GM21526 (cell line): ENCODE data around the gene SUMF2.
A peak's percentile ranks its signal among the peaks of the same experiment; 100 is the strongest.
"Not testable (repeated sequence)": the region's sequence is repeated elsewhere in the genome, so short reads cannot be mapped to it uniquely, and the experiment has no call there.

Experiments used
- ATAC-seq: cut with Tn5 transposase; IDR thresholded peaks from one replicate; pipeline ENCODE4 v1.9.1; 2021; ENCODE audit warnings: moderate library complexity; ENCODE audit not compliant: unreplicated experiment, low FRiP score

Gene SUMF2

DNA sequence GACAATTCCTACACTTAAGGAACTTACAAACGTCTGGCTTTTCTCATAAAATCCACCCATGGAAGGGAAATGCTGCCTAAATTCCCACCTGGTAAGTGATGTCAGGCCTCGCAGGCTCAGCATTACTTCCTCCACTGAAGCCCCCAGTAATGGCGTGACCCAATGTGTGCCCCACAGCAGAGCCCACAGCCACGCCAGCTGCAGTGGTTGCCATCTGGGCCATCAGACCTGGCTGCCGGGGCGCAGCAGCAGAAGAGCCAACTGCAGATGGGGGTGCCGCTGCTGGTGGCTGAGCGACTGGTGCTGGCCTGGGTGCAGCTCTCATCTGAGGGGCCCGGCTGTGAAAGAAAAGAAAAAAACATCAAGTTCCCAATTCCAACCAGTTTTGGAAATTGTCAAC, 40.1 kb downstream of the SUMF2 start:
- ATAC-seq: not testable (repeated sequence)

DNA sequence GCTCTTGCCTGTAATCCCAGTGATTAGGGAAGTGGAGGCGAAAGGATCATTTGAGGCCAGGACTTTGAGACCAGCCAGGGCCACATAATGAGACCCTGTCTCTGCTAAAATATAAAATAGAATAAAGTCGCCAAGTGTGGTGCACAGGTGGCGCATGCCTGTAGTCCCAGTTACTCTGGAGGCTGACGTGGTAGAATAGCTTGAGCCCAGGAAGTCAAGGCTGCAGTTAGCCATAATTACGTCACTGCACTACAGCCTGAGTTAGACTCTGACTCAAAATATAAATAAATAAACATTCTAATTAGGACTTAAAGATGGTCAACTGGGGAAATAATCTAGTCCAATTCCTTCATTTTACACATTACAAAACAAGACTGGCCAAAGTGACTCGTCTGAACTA, 41.4 kb downstream of the SUMF2 start:
- ATAC-seq: no peak

DNA sequence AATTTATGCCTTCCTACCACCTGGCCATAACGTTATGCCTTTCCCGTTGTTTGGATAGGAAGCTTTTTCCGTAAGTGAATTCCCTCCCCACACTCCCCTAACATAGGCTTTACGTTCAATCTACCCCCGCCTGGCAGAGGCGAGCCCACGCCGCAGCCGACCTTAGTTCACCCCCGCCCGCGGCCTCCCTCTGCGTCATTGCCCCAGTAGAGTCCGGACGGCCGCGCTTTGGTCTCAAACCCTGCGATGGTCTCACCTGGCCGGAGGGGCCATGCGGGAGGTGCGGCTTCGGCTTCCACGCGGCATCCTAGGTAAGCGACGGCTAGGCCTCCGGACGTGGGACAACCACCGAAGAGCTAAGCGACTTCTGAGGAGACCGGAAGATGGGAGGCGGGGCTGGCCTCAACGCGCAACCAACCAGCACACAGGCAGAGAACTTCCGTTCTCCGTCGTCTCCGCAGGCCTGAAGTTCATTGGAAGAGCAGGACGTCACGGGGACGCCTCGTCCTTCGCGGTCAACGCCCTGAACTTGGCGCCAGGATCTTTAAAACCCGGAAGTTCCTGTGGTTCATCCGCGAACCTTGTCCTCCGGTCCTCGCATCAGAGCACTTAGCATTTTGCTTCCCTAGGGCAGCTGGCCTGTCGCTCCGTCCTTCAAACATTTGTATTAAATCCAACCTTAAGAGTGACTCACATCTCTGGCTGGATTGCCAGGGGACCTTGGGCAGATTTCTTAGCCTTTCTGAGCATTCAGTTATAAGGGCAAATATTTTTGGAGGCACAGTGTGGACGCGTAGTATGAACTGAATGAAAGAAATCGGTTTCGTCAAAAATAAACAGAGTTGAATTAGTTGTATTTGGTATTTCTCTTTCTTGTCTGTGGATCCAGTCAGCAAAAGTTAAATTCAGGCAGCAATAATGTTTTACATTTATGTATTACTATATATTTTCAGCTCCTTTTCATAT, 42.3 kb downstream of the SUMF2 start, which contains the start of gene CHCHD2:
Gene CHCHD2, minus strand, starts transcription at position 369 of the 966 bp plus-strand sequence. Its CDS starts 63 bp downstream, at position 306.
- peak; percentile 99 for ATAC-seq

DNA sequence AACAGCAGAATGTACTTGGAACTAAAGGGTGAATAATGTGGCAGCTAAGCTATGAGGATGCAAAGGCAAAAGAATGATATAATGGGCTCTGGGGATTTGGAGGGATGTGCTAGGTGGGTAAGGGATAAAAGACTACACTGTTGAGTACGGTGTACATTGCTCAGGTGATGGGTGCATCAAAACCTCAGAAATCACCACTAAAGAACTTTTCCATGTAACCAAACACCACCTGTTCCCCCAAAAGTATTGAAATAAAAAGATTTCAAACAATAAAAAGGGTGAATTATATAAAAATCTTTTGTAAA, 43.8 kb downstream of the SUMF2 start:
- no peak for ATAC-seq

DNA sequence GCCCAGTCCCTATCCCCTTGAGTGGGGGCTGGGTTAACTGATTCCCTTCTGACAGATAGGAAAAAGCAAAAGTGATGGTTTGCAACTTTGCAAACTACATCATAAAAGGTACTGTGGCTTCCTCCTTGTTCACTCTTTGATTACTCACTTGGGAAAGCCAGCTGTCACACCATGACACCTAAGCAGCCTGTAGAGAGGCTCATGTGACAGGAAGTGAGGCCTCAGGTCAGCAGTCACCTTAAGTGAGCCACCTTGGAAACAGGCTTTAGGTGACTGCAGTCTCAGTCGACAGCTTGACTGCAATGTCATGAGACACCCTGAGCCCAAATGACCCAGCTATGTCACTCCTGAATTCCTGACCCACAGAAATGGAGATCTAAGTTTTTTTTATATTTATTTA, 46.5 kb downstream of the SUMF2 start:
- ATAC-seq: no peak

DNA sequence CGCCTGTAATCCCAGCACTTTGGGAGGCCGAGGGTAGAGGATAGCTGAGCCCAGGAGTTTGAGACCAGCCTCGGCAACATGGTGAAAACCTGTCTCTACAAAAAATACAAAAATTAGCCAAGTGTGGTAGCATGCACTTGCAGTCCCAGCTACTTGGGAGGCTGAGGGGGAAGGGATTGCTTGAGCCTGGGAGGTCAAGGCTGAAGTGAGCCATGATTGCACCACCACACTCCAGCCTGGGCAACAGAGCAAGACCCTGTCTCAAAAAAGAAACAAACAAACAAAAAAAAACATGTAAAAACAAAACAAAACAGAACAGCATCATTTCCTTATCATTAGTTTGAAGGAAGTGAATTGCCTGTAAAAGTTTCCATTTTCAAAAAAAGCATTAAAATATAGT, 48.2 kb downstream of the SUMF2 start:
- not testable (repeated sequence) for ATAC-seq

DNA sequence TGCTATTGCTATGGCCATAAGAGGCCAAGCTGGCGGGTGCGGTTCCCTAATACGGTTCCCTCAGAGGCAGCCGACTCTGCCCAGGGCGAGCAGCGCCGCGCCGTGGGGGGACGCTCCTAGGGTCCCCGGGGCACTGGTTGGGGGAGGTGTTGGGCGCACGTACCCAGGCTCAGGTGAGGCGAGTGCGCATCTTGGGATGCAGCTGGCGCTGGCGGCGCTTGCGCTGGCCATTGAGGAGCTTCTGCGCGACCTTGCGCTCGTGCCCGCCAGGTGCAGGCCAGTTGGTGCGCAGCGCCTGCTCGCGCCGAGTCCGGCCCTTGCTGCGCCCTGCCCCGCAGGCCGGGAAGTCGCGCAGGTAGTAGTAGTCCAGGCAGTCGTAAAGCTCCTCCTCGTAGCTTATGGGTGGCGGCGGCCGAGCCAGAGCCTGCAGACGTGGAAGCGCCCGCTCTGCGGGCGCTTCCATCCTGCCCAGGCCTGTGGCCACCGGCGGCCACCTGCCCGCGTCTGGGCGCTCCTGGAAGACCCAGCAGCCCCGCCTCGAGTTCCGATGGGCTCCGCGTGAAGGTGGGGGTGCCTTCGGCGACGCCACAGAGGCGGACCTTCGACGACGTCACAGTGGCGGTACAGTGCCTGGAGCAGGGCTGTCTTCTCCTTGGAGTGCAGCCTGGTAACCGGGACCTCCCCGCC, 51.9 kb downstream of the SUMF2 start, which contains the start of gene NUPR2:
Gene NUPR2, minus strand, starts transcription at position 566 of the 687 bp plus-strand sequence. Its CDS starts 103 bp downstream, at position 463.
- no peak for ATAC-seq

DNA sequence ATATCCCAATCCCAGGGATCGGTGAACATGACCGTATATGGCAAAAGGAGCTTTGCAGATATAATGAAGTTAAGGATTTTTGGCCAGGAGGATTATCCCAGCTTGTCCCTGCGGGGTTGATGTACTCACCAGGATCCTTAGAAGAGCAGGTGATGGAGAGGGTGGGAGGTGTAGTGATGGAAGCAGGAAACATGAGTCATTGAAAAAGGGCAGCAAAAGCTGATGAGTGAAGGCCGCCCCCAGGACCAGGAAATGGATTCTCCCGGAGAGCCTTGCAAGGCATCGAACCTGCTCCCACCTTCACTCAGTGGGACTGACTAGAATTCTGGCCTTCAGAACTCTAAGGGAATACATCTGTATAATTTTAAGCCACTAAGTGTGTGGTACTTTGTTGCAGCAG, 57.4 kb downstream of the SUMF2 start:
- no peak for ATAC-seq

DNA sequence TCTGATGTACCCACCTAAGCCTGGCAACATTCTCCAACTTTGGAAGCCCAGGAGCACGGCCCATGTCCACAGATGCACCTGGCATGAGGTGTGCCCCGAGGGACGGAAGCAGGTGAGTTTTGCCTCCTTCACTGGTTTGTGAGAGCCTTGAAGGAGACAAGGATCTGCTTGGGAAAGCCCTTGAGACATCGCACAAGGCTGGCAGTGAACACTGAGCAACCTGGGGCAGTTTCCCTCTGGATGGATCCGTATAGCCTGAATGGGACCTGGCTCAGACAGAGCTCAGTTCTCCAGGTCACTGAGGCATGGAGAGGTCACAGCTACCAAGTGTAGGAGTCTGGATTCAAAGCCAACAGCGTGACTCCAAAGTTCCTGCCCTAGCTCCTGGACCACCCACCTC, 60.9 kb downstream of the SUMF2 start:
- no peak for ATAC-seq

DNA sequence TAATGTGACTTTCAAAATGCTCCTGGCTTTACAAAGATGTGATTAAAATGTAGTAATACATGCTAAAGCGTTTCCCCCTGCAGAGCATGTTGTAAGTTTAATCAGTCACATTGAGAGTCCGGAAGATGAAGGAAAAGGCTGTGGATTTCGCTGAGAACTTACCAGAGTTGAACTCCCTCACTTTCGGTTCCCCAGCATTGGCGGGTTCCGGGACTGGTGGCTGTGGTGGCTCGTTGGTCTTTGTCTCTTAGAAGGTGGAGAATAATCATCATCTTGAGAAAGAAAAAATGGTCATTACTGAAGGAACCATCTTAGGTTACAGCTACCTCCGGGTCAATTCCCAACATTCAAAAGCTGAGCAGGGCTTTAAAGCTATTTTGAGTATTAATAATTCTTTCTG, 61.7 kb downstream of the SUMF2 start:
- no peak for ATAC-seq

DNA sequence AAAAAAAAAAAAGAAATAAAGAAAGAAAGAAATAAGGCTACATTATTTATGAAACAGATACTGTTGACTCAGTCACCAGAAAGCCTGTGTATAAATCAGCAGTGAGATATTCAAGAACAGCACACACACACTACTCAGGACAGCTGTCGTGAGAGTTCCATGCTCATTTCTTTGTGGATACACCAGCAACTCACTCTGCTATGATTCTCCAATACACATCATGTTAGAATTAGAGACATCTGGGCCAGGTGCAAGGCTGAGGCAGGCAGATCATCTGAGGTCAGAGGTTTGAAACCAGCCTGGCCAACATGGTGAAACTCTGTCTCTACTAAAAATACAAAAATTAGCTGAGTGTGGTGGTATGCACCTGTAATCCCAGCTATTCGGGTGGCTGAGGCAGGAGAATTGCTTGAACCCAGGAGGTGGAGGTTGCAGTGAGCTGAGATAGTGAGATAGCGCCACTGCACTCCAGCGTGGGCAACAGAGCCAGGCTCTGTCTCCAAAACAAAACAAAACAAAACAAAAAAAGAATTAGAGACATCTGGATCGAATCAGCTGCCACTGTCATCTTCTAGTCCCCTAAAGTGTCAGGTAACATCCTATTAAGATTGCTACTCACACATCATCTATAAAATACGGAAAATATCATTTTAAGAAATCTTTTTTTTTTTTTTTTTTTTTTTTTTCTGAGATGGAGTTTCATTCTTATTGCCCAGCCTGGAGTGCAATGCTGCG, 63.3 kb downstream of the SUMF2 start:
- ATAC-seq: no peak
